Measurements from ENCODE around the gene MUC20. TPM values are rescaled to one million over a fixed set of nuclear protein-coding genes. Genes with fewer than 3 reads are reported as not detected.

Gene MUC20
- total RNA-seq, 1 donor from 2014 or later: 52.0 TPM

DNA sequence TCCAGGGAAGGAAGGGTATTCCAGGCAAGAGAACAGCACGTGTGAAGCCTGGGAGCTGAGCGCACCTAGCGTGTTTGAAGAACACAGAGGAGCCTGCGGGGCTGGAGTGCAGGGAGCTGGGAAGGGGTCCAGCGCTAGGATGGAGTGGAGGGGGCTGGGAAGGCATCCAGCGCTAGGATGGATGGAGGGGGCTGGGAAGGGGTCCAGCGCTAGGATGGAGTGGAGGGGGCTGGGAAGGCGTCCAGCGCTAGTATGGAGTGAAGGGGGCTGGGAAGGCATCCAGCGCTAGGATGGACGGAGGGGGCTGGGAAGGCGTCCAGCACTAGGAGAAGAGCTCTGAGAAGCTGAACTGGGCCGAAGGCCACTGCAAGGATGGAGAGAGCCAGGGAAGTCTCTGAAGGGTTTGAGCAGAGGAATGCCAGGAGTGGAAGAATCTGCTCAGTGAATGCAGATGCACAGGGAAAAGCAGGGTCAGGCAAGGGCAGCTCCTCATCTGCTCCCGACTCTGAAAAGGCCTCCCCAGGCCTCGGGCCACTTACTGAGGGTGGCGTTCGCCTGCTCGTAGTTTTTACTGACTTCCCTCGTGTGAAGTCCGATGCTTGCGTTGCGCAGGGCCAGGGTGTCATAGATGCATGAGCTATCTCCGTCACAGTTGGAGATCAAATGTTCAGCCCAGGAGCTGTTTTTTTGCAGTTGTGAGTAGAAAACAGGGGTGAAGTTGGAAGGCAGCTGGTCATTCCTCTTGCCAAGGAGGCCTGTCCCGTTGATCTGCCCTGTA lies 39.8 kb downstream of the MUC20 start:
- H3K4me1 ChIP-seq: no peaks in the 10 kb centered on the region
- no peak overlapping the region for H3K4me3 ChIP-seq
- H3K9me3 ChIP-seq: no peaks in the 10 kb centered on the region
- no peaks in the 10 kb centered on the region for H3K36me3 ChIP-seq
- H3K27me3 ChIP-seq: no peaks in the 10 kb centered on the region
- no peak overlapping the region for H3K27ac ChIP-seq
- no peak for DNase-seq (ENCODE audit: low spot score in 2 of 2)
- intact Hi-C loops (cut with DNase I): no loop called here
- TF ChIP-seq, protein P1, sequence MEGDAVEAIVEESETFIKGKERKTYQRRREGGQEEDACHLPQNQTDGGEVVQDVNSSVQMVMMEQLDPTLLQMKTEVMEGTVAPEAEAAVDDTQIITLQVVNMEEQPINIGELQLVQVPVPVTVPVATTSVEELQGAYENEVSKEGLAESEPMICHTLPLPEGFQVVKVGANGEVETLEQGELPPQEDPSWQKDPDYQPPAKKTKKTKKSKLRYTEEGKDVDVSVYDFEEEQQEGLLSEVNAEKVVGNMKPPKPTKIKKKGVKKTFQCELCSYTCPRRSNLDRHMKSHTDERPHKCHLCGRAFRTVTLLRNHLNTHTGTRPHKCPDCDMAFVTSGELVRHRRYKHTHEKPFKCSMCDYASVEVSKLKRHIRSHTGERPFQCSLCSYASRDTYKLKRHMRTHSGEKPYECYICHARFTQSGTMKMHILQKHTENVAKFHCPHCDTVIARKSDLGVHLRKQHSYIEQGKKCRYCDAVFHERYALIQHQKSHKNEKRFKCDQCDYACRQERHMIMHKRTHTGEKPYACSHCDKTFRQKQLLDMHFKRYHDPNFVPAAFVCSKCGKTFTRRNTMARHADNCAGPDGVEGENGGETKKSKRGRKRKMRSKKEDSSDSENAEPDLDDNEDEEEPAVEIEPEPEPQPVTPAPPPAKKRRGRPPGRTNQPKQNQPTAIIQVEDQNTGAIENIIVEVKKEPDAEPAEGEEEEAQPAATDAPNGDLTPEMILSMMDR (IDR thresholded peaks at IDR 0.05): no peak

DNA sequence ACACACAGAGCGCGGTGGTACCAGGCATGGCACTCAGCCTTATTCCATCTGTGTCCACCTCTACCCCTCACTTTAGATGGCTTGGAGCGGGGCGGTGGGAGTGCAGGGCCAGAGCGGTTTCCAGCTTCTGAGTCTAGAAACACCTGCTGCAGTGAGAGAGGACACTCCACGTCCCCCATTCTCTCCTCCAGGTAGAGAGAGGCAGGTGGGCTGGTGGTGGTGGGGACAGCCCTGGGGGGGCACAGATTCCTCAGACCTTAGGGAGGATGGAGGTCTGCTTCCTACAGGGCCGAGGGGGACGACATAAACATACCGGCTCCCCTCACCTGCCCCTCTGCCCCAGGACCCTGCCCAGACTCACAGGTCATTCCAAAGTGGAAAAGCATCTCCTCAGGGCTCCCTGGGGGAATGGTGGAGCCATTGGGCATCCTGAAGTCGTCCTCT lies 40.4 kb downstream of the MUC20 start:
- H3K27me3 ChIP-seq: no peaks in the 10 kb centered on the region

DNA sequence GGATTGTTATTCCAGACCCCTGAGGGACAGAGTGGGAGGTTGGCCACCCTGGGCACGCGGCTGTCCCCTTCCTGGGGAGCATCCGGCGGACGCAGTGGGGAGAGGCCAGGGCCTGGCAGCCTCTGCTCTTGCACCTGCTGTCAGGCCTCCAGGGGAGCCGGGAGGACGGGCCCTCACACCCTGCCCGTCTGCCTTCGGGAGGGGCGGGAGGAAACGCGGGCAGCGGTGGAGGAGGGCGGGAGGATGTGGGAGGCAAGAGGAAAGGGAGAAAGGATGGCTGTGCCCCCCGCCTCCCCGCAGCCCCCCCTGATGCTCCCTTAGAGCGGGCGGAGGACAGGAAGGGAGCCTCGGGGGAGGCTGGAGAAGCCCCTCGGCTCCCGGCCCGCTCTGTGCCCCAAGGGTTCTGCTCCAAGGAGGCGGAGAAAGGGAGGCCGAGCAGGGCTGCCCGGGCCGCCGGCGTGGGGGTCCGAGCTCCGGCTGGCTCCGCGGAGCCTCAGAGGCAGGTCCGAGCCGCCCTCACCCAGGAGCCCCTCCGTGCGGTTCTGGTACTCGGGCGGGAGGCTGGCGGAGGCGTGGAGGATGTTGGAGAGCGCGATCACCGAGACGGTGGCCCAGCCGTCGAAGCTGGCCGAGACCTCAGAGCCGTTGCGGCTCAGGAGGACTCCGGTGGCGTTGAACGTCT lies 40.9 kb downstream of the MUC20 start:
- TF ChIP-seq, protein P1 (IDR thresholded peaks at IDR 0.05): no peak
- Histone ChIP-seq H3K4me3 (no peak overlapping the region), H3K27ac (no peak overlapping the region), H3K36me3 (no peaks in the 10 kb centered on the region), H3K4me1 (no peaks in the 10 kb centered on the region), H3K9me3 (no peaks in the 10 kb centered on the region), H3K27me3 (no peaks in the 10 kb centered on the region)
- intact Hi-C loops (cut with DNase I): no loop called here
- DNase-seq (ENCODE audit: low spot score in 2 of 2): no peak

More for the DNA sequence above, 40.4 kb downstream of the MUC20 start:
- Histone ChIP-seq H3K9me3 (no peaks in the 10 kb centered on the region), H3K4me3 (no peak overlapping the region), H3K27ac (no peak overlapping the region), H3K4me1 (no peaks in the 10 kb centered on the region), H3K36me3 (no peaks in the 10 kb centered on the region)
- intact Hi-C loops (cut with DNase I): no loop called here
- TF ChIP-seq, protein P1 (IDR thresholded peaks at IDR 0.05): no peak
- no peak for DNase-seq (ENCODE audit: low spot score in 2 of 2)

DNA sequence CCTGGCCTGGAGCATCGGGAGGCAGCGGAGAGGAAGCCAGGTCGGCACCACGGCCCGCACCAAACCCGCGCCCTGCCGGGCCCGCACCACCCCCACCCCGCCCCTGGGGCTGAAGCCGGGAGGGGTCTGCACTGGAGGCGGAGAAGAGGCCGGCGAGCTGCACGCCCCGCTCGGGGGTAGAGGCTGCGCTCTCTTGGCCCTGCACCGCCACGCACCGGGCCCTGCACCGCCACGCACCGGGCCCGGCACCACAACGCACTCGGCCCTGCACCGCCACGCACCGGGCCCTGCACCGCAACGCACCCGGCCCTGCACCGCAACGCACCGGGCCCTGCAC lies 41.4 kb downstream of the MUC20 start:
- no peak overlapping the region for H3K27ac ChIP-seq
- no peaks in the 10 kb centered on the region for H3K4me1 ChIP-seq
- H3K27me3 ChIP-seq: no peaks in the 10 kb centered on the region
- intact Hi-C loops (cut with DNase I): no loop called here
- TF ChIP-seq, protein P1 (IDR thresholded peaks at IDR 0.05): no peak
- no peaks in the 10 kb centered on the region for H3K9me3 ChIP-seq
- no peak for DNase-seq (ENCODE audit: low spot score in 2 of 2)
- H3K36me3 ChIP-seq: no peaks in the 10 kb centered on the region
- H3K4me3 ChIP-seq: no peak overlapping the region

DNA sequence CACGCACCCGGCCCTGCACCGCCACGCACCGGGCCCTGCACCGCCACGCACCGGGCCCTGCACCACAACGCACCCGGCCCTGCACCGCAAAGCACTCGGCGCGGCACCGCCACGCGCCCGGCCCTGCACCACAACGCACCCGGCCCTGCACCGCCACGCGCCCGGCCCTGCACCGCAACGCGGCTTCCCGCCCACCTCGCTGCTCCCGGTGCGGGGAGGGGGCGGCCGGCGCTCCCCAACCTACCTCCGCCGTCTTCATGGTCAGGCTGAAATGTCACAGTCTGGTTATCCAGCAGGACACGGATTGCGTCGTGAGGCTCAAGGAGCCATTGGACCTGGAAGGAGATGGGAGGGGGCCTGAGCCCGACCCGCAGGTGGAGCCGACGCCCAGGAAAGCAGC lies 41.8 kb downstream of the MUC20 start:
- intact Hi-C loops (cut with DNase I): no loop called here
- DNase-seq (ENCODE audit: low spot score in 2 of 2): no peak
- no peaks in the 10 kb centered on the region for H3K9me3 ChIP-seq
- H3K4me3 ChIP-seq: no peak overlapping the region
- H3K36me3 ChIP-seq: no peaks in the 10 kb centered on the region
- H3K4me1 ChIP-seq: no peaks in the 10 kb centered on the region
- no peaks in the 10 kb centered on the region for H3K27me3 ChIP-seq
- H3K27ac ChIP-seq: no peak overlapping the region
- TF ChIP-seq, protein P1 (IDR thresholded peaks at IDR 0.05): no peak
